HCT116 (cell line): ENCODE measurements around the gene TM9SF2. TPM values are rescaled to one million over a fixed set of nuclear protein-coding genes. Genes with fewer than 3 reads are reported as not detected.

Experiments used
- ATAC-seq: fragments of 200-7000 bp; cut with Tn5 transposase; 2 replicates; pipeline ENCODE4 v1.9.1; 2020; ENCODE audit warnings: mild to moderate bottlenecking, moderate library complexity
- BruUV-seq: library from RNA; stranded (reverse); fragments of 400-500 nt; replicated peaks from 2 replicates; lab custom pipeline; 2021; lab: Mats Ljungman, UMichigan
- CTCF ChIA-PET: fragments of 300-600 bp; sonication (Branson Sonifier 250); formaldehyde crosslinking; loops from one replicate; lab custom pipeline; 2021; ENCODE audit warnings: antibody characterized with exemption; lab: Charles Lee
- POLR2A ChIA-PET: fragments of 300-600, 350-600 bp; sonication (Branson Sonifier 250); formaldehyde crosslinking; loops from one replicate; lab custom pipeline; 2021; ENCODE audit warnings: antibody characterized with exemption; lab: Charles Lee
- RAD21 ChIA-PET, 2 experiments: fragments of 300-600 bp; sonication (Branson Sonifier 250); formaldehyde crosslinking; loops; one replicate each; lab custom pipeline; 2023; ENCODE audit warnings: low total read pairs in 2 of 2; ENCODE audit not compliant: uncharacterized antibody in 2 of 2, unreplicated experiment in 2 of 2, low non-redundant PET in 1 of 2; lab: Charles Lee
- DNase-seq: peaks from one replicate; pipeline ENCODE4 v3.0.0-alpha.2; 2010; ENCODE audit warnings: low read depth, low spot score
- H2AFZ ChIP-seq: fragments of 200-600 bp; shearing (Covaris generic), sonication (generic); 2 replicates; pipeline ENCODE4 v1.6.1; 2017; ENCODE audit warnings: low read depth, mixed run types, mixed read lengths, antibody characterized with exemption, low read length; ENCODE audit not compliant: poor library complexity, severe bottlenecking
- H3K27ac ChIP-seq: 2 replicates; pipeline ENCODE4 v1.5.1; 2012; ENCODE audit warnings: low read depth, low read length
- H3K27me3 ChIP-seq: fragments of 200-600 bp; sonication (generic); 2 replicates; pipeline ENCODE4 v1.6.1; 2016; ENCODE audit warnings: mixed run types, low read length, mixed read lengths; ENCODE audit not compliant: insufficient read depth
- H3K36me3 ChIP-seq, 2 experiments: fragments of 200-500 bp in 1 of 2; fragments of 200-600 bp in 1 of 2; sonication (Bioruptor generic) in 1 of 2; sonication (generic) in 1 of 2; 2 replicates each; pipeline versions ENCODE4 v1.5.1 to v1.6.1; 2014 to 2016; ENCODE audit warnings: low read length in 2 of 2, inconsistent platforms in 1 of 2, mixed read lengths in 1 of 2, mixed run types in 1 of 2; ENCODE audit not compliant: insufficient read depth in 2 of 2, control insufficient read depth in 1 of 2
- H3K4me1 ChIP-seq, 2 experiments: fragments of 200-600 bp in 1 of 2; sonication (generic) in 1 of 2; 2 replicates each; pipeline versions ENCODE4 v1.5.1 to v1.6.1; 2012 to 2017; ENCODE audit warnings: low read length in 2 of 2, inconsistent platforms in 1 of 2, mild to moderate bottlenecking in 1 of 2, mixed read lengths in 1 of 2, mixed run types in 1 of 2, moderate library complexity in 1 of 2; ENCODE audit not compliant: insufficient read depth in 2 of 2, control insufficient read depth in 1 of 2
- H3K4me2 ChIP-seq: fragments of 200-600 bp; sonication (generic); 2 replicates; pipeline ENCODE4 v1.6.1; 2017; ENCODE audit warnings: mixed run types, low read length, mixed read lengths
- H3K4me3 ChIP-seq, 2 experiments: fragments of 200-600 bp in 1 of 2; sonication (generic) in 1 of 2; replicated peaks in 1 of 2; 2 replicates each; pipeline ENCODE4 v1.5.1; 2011 to 2016; ENCODE audit warnings: low read length in 2 of 2, control low read depth in 1 of 2, low read depth in 1 of 2, mild to moderate bottlenecking in 1 of 2, mixed read lengths in 1 of 2, mixed run types in 1 of 2
- H3K79me2 ChIP-seq: fragments of 200-600 bp; sonication (generic); 2 replicates; pipeline ENCODE4 v1.6.1; 2017; ENCODE audit warnings: mild to moderate bottlenecking, mixed run types, low read length, moderate library complexity, mixed read lengths; ENCODE audit not compliant: insufficient read depth
- H3K9ac ChIP-seq: fragments of 200-600 bp; sonication (generic); 2 replicates; pipeline ENCODE4 v1.6.1; 2016; ENCODE audit warnings: low read length, mixed read lengths
- H3K9me2 ChIP-seq: fragments of 200-600 bp; sonication (generic), shearing (Covaris generic); 2 replicates; pipeline ENCODE4 v1.6.1; 2017; ENCODE audit warnings: mixed run types, mild to moderate bottlenecking, moderate library complexity; ENCODE audit not compliant: insufficient read depth
- H3K9me3 ChIP-seq, 2 experiments: fragments of 200-500 bp in 1 of 2; fragments of 200-600 bp in 1 of 2; sonication (Bioruptor generic) in 1 of 2; sonication (generic) in 1 of 2; 2 replicates each; pipeline ENCODE4 v1.6.1; 2014 to 2017; ENCODE audit warnings: low read length in 2 of 2, mixed read lengths in 2 of 2, inconsistent platforms in 1 of 2, low read depth in 1 of 2, mild to moderate bottlenecking in 1 of 2, mixed run types in 1 of 2, moderate library complexity in 1 of 2; ENCODE audit not compliant: control insufficient read depth in 1 of 2, insufficient read depth in 1 of 2
- H4K20me1 ChIP-seq: fragments of 200-600 bp; sonication (generic), shearing (Covaris generic); 2 replicates; pipeline ENCODE4 v1.6.1; 2017; ENCODE audit warnings: mixed run types, mild to moderate bottlenecking, moderate library complexity; ENCODE audit not compliant: insufficient read depth
- CBX3 ChIP-seq: IDR thresholded peaks from 2 replicates; pipeline ENCODE4 v1.6.1; 2012; ENCODE audit warnings: low read depth
- CEBPB ChIP-seq: IDR thresholded peaks from 2 replicates; pipeline ENCODE4 v1.6.1; 2012; ENCODE audit warnings: low read depth
- ELF1 ChIP-seq: IDR thresholded peaks from 2 replicates; pipeline ENCODE4 v1.6.1; 2012; ENCODE audit warnings: low read depth, borderline replicate concordance
- FOSL1 ChIP-seq: IDR thresholded peaks from 2 replicates; pipeline ENCODE4 v1.6.1; 2012; ENCODE audit warnings: low read depth
- JUND ChIP-seq: IDR thresholded peaks from 2 replicates; pipeline ENCODE4 v1.6.1; 2012
- RAD21 ChIP-seq: IDR thresholded peaks from 2 replicates; pipeline ENCODE4 v1.6.1; 2012; ENCODE audit warnings: low read depth, mild to moderate bottlenecking
- SRF ChIP-seq: IDR thresholded peaks from 2 replicates; pipeline ENCODE4 v1.6.1; 2012; ENCODE audit warnings: low read depth
- TCF7L2 ChIP-seq: IDR thresholded peaks from 2 replicates; pipeline ENCODE4 v1.7.0; 2011; ENCODE audit warnings: borderline replicate concordance, inconsistent platforms; ENCODE audit not compliant: insufficient read depth, insufficient read length; ENCODE audit errors: extremely low read depth
- YY1 ChIP-seq: IDR thresholded peaks from 2 replicates; pipeline ENCODE4 v1.6.1; 2011; ENCODE audit warnings: low read length, low read depth, moderate library complexity, mild to moderate bottlenecking; ENCODE audit not compliant: insufficient replicate concordance; ENCODE audit errors: extremely low read depth
- intact Hi-C: fragments of 100-400 bp; cut with micrococcal nuclease; formaldehyde crosslinking; loops from 2 replicates; pipeline ENCODE4 v1.10.0; 2022
- total RNA-seq: library from RNA; stranded (reverse); gene quantifications from one replicate; pipeline ENCODE4 v1.2.1, GENCODE V29; 2021; ENCODE audit not compliant: unreplicated experiment
- TF ChIP-seq, protein P1 (sequence below): IDR thresholded peaks from 2 replicates; pipeline ENCODE4 v1.6.1; 2012
- TF ChIP-seq, protein P2 (sequence below): IDR thresholded peaks from 2 replicates; pipeline ENCODE4 v1.6.1; 2012
- TF ChIP-seq, protein P3 (sequence below): IDR thresholded peaks from 2 replicates; pipeline ENCODE4 v1.6.1; 2012; ENCODE audit warnings: low read depth

TM9SF2 gene
- total RNA-seq, 1 experiment from 2014 or later = 77.8 TPM

- Histone ChIP-seq H4K20me1 (no peaks in the 10 kb centered on the region), H3K4me1 (no peaks in the 10 kb centered on the region), H3K27ac (no peak overlapping the region), H3K4me2 (no peak overlapping the region), H3K79me2 (no peaks in the 10 kb centered on the region), H3K9ac (no peak overlapping the region), H2AFZ (no peak overlapping the region), H3K27me3 (no peaks in the 10 kb centered on the region), H3K4me3 (no peak overlapping the region), H3K9me2 (no peaks in the 10 kb centered on the region), H3K36me3 (no peaks in the 10 kb centered on the region), H3K9me3 (no peaks in the 10 kb centered on the region)
- intact Hi-C loops = no loop called here
- RAD21 ChIA-PET = no interaction called here
- TF ChIP-seq ELF1 (no peak), TCF7L2 (no peak), SRF (no peak), RAD21 (no peak), YY1 (no peak), CBX3 (no peak), JUND (no peak), CEBPB (no peak), FOSL1 (no peak)
- TF ChIP-seq, protein P1, sequence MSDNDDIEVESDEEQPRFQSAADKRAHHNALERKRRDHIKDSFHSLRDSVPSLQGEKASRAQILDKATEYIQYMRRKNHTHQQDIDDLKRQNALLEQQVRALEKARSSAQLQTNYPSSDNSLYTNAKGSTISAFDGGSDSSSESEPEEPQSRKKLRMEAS = no peak
- TF ChIP-seq, protein P2, sequence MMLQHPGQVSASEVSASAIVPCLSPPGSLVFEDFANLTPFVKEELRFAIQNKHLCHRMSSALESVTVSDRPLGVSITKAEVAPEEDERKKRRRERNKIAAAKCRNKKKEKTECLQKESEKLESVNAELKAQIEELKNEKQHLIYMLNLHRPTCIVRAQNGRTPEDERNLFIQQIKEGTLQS = no peak
- TF ChIP-seq, protein P3, sequence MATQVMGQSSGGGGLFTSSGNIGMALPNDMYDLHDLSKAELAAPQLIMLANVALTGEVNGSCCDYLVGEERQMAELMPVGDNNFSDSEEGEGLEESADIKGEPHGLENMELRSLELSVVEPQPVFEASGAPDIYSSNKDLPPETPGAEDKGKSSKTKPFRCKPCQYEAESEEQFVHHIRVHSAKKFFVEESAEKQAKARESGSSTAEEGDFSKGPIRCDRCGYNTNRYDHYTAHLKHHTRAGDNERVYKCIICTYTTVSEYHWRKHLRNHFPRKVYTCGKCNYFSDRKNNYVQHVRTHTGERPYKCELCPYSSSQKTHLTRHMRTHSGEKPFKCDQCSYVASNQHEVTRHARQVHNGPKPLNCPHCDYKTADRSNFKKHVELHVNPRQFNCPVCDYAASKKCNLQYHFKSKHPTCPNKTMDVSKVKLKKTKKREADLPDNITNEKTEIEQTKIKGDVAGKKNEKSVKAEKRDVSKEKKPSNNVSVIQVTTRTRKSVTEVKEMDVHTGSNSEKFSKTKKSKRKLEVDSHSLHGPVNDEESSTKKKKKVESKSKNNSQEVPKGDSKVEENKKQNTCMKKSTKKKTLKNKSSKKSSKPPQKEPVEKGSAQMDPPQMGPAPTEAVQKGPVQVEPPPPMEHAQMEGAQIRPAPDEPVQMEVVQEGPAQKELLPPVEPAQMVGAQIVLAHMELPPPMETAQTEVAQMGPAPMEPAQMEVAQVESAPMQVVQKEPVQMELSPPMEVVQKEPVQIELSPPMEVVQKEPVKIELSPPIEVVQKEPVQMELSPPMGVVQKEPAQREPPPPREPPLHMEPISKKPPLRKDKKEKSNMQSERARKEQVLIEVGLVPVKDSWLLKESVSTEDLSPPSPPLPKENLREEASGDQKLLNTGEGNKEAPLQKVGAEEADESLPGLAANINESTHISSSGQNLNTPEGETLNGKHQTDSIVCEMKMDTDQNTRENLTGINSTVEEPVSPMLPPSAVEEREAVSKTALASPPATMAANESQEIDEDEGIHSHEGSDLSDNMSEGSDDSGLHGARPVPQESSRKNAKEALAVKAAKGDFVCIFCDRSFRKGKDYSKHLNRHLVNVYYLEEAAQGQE = no peak
- POLR2A ChIA-PET = no interaction called here
- no TSS peak for BruUV-seq
- DNase-seq = no peak
- no peak for ATAC-seq
- CTCF ChIA-PET = no interaction called here
Observed at GRCh38 chr13:99587893-99588606, 86.8 kb downstream of the TM9SF2 start.
